ENCODE results near the gene ANKRD34C.
"Not testable (repeated sequence)": the region's sequence is repeated elsewhere in the genome, so short reads cannot be mapped to it uniquely, and the experiment has no call there.

Gene ANKRD34C

DNA sequence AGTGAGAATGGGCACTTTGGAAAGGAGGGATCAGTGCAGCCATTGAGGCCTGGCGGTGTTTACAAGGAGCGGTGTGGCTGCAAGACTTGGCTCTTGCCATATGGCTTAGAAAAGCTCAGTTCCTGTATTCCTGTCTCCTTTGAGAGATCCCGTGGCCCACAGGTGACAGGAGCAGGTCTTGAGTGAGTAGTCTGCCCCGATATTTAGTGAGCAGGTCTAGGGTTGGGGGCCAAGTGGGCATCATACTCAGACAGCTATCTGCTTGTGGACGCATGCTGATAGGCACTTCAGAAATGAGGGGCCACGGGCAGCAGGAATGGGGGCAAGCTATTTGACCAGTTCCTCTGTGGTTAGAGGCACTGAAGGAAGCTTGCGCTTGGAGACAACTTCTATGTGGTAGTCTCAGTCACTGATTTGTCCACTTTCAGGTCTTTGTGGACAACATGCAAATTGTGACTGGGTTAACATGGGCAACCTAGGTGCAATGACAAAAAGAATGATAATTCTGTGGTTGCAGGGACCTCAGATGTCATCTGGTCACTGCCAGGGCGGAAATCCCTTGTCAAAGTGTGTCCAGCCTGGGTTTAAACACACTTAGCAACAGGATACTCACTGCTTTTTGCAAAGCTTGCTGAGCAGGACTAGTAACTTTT lies 29.5 kb downstream of the ANKRD34C start:
- no peak for DNase-seq

DNA sequence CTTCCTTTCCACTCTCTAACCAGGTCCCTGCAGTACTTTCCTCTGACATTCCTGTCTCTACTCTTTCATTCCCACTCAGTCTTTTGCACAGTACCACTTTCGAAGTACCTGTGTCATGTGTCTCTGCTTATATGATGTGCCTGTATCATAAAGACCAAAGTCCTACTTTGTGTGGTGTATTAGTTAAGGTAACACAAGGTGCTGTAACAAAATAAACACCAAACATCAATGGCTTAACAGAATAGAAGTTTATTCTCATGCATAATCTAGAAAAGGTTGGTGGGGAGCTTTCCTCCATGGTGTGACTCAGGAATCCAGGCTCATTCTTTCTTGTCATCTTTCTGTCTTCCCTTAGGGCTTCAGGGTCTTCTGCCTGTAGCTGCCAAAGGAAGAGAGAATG lies 31.7 kb downstream of the ANKRD34C start:
- no peak for DNase-seq

DNA sequence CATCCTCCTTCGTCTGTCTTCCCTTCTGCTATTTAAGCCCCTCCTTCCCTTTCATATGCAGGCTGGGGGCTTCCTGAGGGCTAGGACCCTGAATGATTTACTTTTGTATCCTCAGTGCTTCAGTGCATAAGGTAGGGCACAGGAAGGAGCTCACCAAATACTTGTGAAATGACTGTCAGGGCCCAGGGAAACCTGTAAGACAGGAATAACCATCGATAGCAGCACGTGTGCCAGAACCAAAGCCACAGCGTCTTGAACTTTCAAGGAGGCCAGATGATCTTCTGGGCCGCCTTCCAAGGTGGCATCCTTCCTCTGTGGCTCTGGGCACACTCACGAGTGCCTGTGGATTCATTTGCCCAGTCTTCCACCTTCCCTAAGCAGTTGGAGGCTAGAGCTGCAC lies 32.3 kb downstream of the ANKRD34C start:
- no peak for DNase-seq

DNA sequence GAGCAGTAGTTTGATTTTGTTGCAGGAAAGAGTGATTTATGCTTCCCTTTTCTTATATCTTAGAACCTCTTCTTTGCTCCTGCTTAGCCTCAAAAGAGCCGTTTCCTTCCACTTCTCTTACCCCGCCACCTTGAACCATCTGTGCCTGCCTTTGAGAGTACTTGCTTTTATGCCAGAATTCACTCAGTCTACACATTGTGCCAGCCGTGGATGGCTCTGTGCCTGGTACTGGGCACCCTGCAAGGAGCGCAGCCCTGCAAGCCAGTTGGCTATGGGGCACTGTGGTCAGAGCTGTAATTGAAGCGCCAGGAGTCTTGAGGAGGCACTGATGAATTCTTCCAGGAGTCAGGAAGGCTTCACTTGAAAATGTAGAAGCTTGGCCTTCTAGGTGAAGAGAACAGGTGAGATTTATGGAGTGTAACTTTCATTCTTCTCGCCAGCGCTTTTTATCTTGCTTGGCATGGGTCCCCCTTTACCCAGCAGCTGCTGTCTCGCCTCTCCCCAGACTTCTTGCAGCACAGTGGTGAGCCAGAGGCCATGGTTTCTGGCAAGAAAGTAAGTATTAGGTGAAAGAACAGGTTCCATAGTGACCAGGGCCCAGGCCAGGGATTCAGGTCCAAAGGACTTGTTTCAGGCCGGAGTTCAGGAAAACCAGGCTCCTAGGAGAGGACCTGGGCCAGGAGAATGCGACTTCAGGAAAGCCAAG lies 33.3 kb downstream of the ANKRD34C start:
- DNase-seq: no peak

- no peak for DNase-seq
Observed at GRCh38 chr15:79316864-79317263, 34.3 kb downstream of the ANKRD34C start.

- DNase-seq: not testable (repeated sequence)
Observed at GRCh38 chr15:79319973-79320372, 37.5 kb downstream of the ANKRD34C start.

GRCh38 chr15:79321876-79322275 lies 39.4 kb downstream of the ANKRD34C start:
- no peak for DNase-seq

DNA sequence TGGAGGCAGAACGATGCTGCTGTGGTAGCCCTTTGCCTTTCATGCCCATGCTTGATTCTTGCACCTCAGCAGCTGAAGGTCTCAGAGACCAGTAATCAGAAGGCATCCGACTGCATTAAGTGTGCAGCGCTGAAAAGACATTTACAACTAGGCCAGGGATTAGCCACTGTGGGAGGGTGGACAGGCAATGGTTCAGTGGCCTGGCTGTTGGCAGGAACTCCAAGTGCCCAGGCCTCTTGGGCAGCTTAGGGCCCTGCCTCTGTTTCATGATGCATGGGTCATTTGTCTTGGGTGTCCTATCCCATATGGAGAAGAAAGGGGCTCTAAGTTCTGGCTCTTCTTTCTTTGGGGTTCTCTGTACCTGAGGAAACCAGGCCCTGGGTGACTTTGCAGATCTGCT lies 39.8 kb downstream of the ANKRD34C start:
- DNase-seq: no peak

GRCh38 chr15:79322945-79323344 lies 40.4 kb downstream of the ANKRD34C start:
- no peak for DNase-seq

- no peak for DNase-seq
Observed at GRCh38 chr15:79329171-79329611, 46.7 kb downstream of the ANKRD34C start.
